HG03442 (cell line): Measurements from ENCODE around the gene KISS1R.
"Not testable (repeated sequence)": the region's sequence is repeated elsewhere in the genome, so short reads cannot be mapped to it uniquely, and the experiment has no call there.

Experiments
- ATAC-seq: cut with Tn5 transposase; IDR thresholded peaks from one replicate; pipeline ENCODE4 v1.9.1; 2021; ENCODE audit warnings: mild to moderate bottlenecking, moderate library complexity; ENCODE audit not compliant: unreplicated experiment

KISS1R gene

GRCh38 chr19:881385-882071, 35.6 kb upstream of the KISS1R start:
- ATAC-seq, result no peak

- no peak for ATAC-seq
These were observed 34.1 kb upstream of the KISS1R start for GRCh38 chr19:882871-883497.

GRCh38 chr19:883661-884211, 33.4 kb upstream of the KISS1R start:
- ATAC-seq, result no peak

GRCh38 chr19:884420-885211, 32.5 kb upstream of the KISS1R start:
- no peak for ATAC-seq

- ATAC-seq, result no peak
These were observed 31.5 kb upstream of the KISS1R start for GRCh38 chr19:885536-886224.

GRCh38 chr19:887072-887471, 30.1 kb upstream of the KISS1R start:
- no peak for ATAC-seq

GRCh38 chr19:887599-887998, 29.5 kb upstream of the KISS1R start:
- no peak for ATAC-seq

GRCh38 chr19:888581-889385, 28.4 kb upstream of the KISS1R start:
- ATAC-seq, result no peak

- ATAC-seq, result no peak
These were observed 27.4 kb upstream of the KISS1R start for GRCh38 chr19:889662-890295.

- no peak for ATAC-seq
These were observed 26.3 kb upstream of the KISS1R start for GRCh38 chr19:890831-891230.

GRCh38 chr19:891421-892200, 25.5 kb upstream of the KISS1R start:
- ATAC-seq, result not testable (repeated sequence)

- ATAC-seq, result no peak
These were observed 24.8 kb upstream of the KISS1R start for GRCh38 chr19:892243-892893.

GRCh38 chr19:892894-893689, 24.0 kb upstream of the KISS1R start, which contains the start of the genes MED16 and RNU6-9:
TSS of gene MED16 (minus strand) at chr19:893187. CDS start at chr19:891131, 2,056 bp downstream.
TSS of gene RNU6-9 (plus strand) at chr19:893484.
- ATAC-seq, result peak; percentile 79

GRCh38 chr19:896434-896833, 20.7 kb upstream of the KISS1R start:
- ATAC-seq, result no peak

- ATAC-seq, result no peak
These were observed 20.1 kb upstream of the KISS1R start for GRCh38 chr19:896999-897398.

GRCh38 chr19:897442-898039, 19.6 kb upstream of the KISS1R start:
- ATAC-seq, result no peak

- ATAC-seq, result no peak
These were observed 18.5 kb upstream of the KISS1R start for GRCh38 chr19:898663-899062.
